Bronchial epithelial cell (primary cell): ENCODE results near the gene CAPZB. TPM values are rescaled to one million over a fixed set of nuclear protein-coding genes. Genes with fewer than 3 reads are reported as not detected.
A peak's percentile ranks its signal among the peaks of the same experiment; 100 is the strongest.

Experiments
- DNase-seq: peaks from one replicate; pipeline ENCODE4 v3.0.0-alpha.2; 2010; ENCODE audit warnings: low read depth
- FAIRE-seq: peaks from 2 replicates; lab custom pipeline; 2011; peaks lifted over from hg19 to GRCh38; lab: Jason Lieb, UNC
- H3K27me3 ChIP-seq: 2 replicates; pipeline ENCODE4 v1.5.1; 2011; ENCODE audit warnings: low read length; ENCODE audit not compliant: control insufficient read depth, insufficient read depth
- H3K36me3 ChIP-seq: 2 replicates; pipeline ENCODE4 v1.5.1; 2011; ENCODE audit warnings: low read length; ENCODE audit not compliant: control insufficient read depth, insufficient read depth
- H3K4me3 ChIP-seq: 2 replicates; pipeline ENCODE4 v1.5.1; 2011; ENCODE audit warnings: mild to moderate bottlenecking, low read depth, low read length, control low read depth
- total RNA-seq: library from RNA; depleted of rRNA; stranded (reverse); fragments of >200 nt; gene quantifications from 2 replicates; pipeline ENCODE4 v1.2.1, GENCODE V29; 2014
- TF ChIP-seq, protein P1 (sequence below): IDR thresholded peaks from 2 replicates; pipeline ENCODE4 v1.5.1; 2011; ENCODE audit warnings: mild to moderate bottlenecking, moderate library complexity, low read length, control low read depth, inconsistent platforms; ENCODE audit not compliant: insufficient read depth, severe bottlenecking

CAPZB gene
- total RNA-seq, 1 donor from 2014 or later = 73.5 TPM

DNA sequence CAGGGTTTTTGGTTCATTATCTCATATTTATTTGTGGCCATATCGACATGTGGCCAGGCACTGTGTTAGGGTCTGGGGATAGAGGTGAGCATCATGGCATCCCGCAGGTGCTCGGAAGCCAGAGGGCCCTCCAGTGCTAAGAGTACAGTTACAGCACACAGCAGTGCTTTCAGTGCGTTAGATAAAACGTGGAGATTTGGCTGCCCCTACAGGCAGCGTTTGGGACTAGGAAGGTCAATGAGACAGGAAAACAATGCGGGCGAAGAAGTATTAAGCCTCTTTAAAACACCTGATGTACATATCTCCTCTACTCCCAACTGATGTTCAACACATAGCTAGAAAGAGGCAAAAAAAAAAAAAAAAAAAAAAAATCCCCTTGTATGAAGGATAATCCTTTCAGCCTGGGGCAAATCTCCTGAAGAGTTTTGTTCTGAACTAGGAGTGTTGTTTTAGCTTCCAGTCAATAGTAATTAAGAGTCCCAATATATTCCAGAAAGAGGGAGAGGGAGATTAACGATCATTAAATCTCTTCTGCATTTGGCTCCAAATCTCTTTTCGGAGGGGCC, 80.1 kb downstream of the CAPZB start:
- FAIRE-seq (no peak), DNase-seq (no peak)
- no peaks in the 10 kb centered on the region for H3K27me3 ChIP-seq

DNA sequence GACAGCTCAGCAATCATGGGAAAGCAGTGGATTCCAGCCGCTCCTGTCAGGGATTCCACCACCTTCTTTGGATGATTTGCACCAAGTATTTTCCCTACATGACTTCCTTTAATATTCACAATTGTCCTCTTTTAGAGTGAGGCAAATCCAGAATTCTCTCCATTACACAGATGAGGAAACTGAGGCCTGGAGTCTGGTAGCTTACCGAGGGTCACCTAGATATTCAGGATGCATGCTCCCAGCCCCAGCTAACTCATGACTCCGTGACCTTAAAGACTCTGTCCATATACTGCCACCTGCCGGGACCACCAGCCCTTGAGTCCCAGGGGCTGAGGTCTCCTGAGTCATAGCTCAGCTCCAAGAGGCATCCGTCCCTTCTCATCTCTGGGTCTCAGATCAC, 80.6 kb downstream of the CAPZB start:
- no peak overlapping the region for H3K4me3 ChIP-seq
- FAIRE-seq = no peak
- H3K36me3 ChIP-seq = peaks cover 11% of the 10 kb centered on the region
- TF ChIP-seq, protein P1, sequence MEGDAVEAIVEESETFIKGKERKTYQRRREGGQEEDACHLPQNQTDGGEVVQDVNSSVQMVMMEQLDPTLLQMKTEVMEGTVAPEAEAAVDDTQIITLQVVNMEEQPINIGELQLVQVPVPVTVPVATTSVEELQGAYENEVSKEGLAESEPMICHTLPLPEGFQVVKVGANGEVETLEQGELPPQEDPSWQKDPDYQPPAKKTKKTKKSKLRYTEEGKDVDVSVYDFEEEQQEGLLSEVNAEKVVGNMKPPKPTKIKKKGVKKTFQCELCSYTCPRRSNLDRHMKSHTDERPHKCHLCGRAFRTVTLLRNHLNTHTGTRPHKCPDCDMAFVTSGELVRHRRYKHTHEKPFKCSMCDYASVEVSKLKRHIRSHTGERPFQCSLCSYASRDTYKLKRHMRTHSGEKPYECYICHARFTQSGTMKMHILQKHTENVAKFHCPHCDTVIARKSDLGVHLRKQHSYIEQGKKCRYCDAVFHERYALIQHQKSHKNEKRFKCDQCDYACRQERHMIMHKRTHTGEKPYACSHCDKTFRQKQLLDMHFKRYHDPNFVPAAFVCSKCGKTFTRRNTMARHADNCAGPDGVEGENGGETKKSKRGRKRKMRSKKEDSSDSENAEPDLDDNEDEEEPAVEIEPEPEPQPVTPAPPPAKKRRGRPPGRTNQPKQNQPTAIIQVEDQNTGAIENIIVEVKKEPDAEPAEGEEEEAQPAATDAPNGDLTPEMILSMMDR = no peak
- no peaks in the 10 kb centered on the region for H3K27me3 ChIP-seq
- no peak for DNase-seq

More for the DNA sequence above, 80.1 kb downstream of the CAPZB start:
- peaks cover 11% of the 10 kb centered on the region for H3K36me3 ChIP-seq
- TF ChIP-seq, protein P1 = peak; percentile 9
- H3K4me3 ChIP-seq = no peak overlapping the region

DNA sequence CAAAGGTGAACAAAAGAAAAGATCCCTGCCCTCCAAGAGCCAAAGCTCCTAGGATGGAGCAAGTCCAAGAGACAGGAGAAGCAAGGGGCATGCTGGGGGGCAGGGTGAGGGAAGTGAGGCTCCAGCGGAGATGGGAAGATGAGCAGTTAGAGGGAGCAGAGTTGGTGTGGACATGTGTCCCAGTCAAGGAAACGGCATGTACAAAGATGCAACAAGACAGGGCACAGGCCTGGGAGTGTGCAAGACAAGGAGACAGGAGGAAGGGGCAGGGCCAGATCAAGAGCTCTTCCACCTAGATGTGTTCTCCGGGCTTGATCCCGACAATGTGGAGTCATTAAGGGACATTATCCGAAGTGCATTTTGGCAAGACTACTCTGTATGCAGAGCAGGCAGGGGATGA, 82.1 kb downstream of the CAPZB start:
- DNase-seq (no peak), FAIRE-seq (no peak)
- Histone ChIP-seq H3K36me3 (peaks cover 11% of the 10 kb centered on the region), H3K4me3 (no peak overlapping the region), H3K27me3 (no peaks in the 10 kb centered on the region)
- TF ChIP-seq, protein P1 = no peak

DNA sequence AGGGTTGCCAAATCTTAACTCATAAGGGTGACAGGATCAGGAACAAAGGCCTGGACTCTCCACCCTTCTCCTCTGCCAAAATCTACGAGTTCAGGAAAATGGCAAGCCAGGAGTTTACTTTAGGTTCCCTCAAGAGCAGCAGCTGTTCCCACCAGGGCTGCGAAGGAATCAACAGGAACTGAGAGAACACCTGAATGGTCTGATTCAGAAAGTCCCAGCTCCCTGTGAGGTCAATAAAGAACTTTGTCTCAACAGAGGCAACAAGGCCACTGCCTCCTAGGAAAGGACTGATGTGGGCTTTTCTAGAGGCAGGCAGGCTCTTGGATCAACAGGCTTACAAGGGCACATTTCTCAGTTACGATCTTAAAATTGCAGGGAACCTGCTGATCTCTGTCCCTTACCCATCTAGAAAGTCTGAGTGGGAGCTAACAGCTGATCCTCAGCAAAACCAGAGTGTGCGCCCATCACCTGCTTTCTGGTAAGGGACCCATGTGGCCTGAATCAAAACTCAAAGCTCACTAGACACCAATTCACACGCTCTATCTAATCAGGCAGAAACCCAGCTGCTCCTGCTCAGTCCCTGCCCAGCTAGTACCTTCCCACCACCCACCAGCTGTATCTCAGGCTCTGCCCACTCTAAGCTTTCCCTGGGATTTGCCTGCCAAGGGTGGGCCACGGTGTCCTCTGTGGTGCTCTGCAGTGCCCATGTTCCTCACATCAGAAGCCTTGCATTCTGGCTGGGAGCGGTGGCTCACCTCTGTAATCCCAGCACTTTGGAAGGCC, 83.1 kb downstream of the CAPZB start:
- TF ChIP-seq, protein P1 = no peak
- DNase-seq (no peak), FAIRE-seq (peak; percentile 75)
- H3K27me3 ChIP-seq = no peaks in the 10 kb centered on the region
- no peak overlapping the region for H3K4me3 ChIP-seq
- peaks cover 11% of the 10 kb centered on the region for H3K36me3 ChIP-seq

DNA sequence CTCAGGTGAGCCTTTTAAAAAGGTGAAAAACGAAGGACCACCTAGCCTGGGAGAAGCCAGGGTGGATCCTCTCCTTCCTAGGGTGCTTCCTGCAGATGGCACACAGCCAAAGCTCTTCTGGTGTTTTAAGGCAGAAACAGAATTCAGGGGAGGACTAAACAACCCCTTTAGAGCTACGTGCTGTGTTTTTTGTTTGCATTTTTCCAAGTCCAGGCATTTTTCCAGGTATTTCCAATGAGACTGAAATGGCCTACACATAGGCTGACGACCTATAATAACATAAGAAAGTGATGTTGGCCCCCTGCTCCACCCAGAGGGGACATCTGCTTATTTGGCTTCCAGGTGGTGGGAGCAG, 83.8 kb downstream of the CAPZB start:
- TF ChIP-seq, protein P1 = no peak
- no peak for DNase-seq
- no peak for FAIRE-seq

More for the DNA sequence above, 83.8 kb downstream of the CAPZB start:
- H3K4me3 ChIP-seq = no peak overlapping the region
- peaks cover 10% of the 10 kb centered on the region for H3K36me3 ChIP-seq
- no peaks in the 10 kb centered on the region for H3K27me3 ChIP-seq
